ENCODE results near the gene HIVEP3. TPM values are rescaled to one million over a fixed set of nuclear protein-coding genes. Genes with fewer than 3 reads are reported as not detected.
A peak's percentile ranks its signal among the peaks of the same experiment; 100 is the strongest.

The HIVEP3 gene
- total RNA-seq, 2 donors from 2014 or later, result 4.7 to 5.8 TPM

DNA sequence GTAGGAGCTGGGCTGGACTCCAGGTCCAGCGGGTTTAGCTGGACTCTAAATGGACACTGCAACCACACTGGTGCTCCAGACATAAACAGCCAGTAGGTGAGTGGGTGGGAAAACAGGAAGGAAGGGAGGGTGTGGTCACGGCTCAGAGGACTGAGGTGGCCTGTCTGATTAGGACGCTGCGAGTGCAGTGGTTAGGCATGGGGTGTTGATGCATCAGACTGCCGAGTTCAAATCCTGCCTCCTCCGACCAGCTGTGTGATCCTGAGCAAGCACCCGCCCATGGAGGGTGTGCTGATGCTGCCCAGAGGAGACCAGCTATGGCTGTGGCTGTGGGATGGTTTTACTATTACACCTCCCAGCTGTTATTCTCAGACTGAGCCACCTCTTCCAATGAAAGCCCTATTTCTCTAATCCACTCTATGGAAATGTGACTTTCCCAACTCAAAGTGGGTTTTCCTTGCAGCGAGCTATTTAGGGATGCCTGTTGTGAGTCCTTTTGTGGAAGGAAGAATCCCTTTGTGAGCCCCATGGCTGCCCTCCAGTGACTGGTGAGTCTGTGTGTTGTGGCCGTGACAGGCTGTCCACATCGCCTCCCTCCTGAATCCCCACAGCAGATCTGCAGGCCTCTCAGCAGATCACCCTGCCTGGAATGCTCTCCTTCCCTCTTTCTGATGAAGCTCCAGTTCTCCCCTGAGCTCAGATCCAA lies 377.7 kb downstream of the HIVEP3 start:
- Histone ChIP-seq H3K27ac (peak overlapping the region; percentile 29 to 64), H3K9me3 (no peaks in the 10 kb centered on the region), H3K36me3 (no peaks in the 10 kb centered on the region), H3K4me1 (peaks cover 0 to 41% of the 10 kb centered on the region in 2 donors), H3K4me3 (no peak overlapping the region), H3K27me3 (no peaks in the 10 kb centered on the region)
- DNase-seq (ENCODE audit: low spot score), result no peak
- TF ChIP-seq CTCF (IDR thresholded peaks at IDR 0.05), result no peak

DNA sequence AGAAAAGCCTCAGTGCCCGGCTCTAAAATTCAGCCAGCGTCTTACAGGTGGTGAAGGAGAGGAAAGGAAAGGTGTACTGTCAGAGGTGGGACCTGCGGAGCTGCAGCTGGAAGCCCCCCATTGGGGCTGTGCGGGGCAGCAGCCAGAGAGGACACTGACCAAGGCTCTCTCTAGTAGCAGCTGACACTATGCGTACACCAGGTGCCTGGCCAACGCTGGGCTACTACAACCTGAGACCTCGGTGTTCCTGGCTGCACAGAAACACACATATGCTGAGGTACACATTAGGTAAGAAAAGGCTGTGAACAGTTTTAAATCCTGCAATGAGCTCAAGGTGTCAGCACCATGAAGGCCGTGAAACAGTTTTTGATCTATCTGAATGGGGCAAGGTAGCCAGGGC lies 378.7 kb downstream of the HIVEP3 start:
- Histone ChIP-seq H3K27ac (peak overlapping the region in 1 of 2 donors; percentile 64), H3K27me3 (no peaks in the 10 kb centered on the region), H3K9me3 (no peaks in the 10 kb centered on the region), H3K4me3 (no peak overlapping the region), H3K36me3 (no peaks in the 10 kb centered on the region), H3K4me1 (peaks cover 0 to 51% of the 10 kb centered on the region in 2 donors)
- DNase-seq (ENCODE audit: low spot score), result no peak
- TF ChIP-seq CTCF (IDR thresholded peaks at IDR 0.05), result no peak

- Histone ChIP-seq H3K4me1 (peaks cover 0 to 52% of the 10 kb centered on the region in 2 donors), H3K27ac (peak overlapping the region in 1 of 2 donors; percentile 84), H3K27me3 (no peaks in the 10 kb centered on the region), H3K36me3 (no peaks in the 10 kb centered on the region), H3K9me3 (no peaks in the 10 kb centered on the region), H3K4me3 (no peak overlapping the region)
- DNase-seq (ENCODE audit: low spot score), result no peak
- TF ChIP-seq CTCF (IDR thresholded peaks at IDR 0.05), result no peak
Measured at GRCh38 chr1:41539418-41539805, 379.3 kb downstream of the HIVEP3 start.

GRCh38 chr1:41538741-41539417 lies 379.8 kb downstream of the HIVEP3 start:
- H3K9me3 ChIP-seq, result no peaks in the 10 kb centered on the region
- H3K36me3 ChIP-seq, result no peaks in the 10 kb centered on the region
- no peak overlapping the region for H3K4me3 ChIP-seq
- H3K27me3 ChIP-seq, result no peaks in the 10 kb centered on the region
- peaks cover 0 to 54% of the 10 kb centered on the region in 2 donors for H3K4me1 ChIP-seq
- no peak for DNase-seq (ENCODE audit: low spot score)
- peak overlapping the region; percentile 83 to 84 for H3K27ac ChIP-seq
- TF ChIP-seq CTCF (IDR thresholded peaks at IDR 0.05), result no peak

DNA sequence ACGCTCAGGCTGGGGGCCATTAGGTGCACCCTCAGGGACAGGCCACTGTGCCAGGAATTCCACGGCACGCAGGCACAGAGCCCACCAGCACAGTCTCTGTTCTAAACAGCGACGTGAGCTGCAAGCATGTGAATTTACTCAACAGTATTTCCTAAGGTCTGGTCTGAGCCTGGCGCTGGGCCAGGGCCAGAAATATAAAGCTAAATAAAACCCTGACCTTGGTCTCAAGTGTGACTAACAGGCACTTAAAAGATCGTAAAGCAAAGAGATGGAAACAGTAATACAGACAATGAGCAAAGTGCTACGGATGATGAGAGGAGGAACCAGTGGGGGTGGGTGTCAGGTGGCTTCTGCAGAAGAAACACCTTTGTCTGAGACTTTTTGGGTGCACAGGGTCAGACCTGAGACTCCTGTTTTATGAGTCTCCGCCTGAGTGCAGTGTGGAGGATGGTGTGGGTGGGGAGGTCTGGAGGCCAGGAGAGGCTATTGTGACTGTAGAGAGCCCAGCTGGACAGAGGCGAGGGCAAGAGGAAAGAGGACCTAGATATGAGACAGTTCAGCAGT lies 380.9 kb downstream of the HIVEP3 start:
- TF ChIP-seq CTCF (IDR thresholded peaks at IDR 0.05), result no peak
- no peak overlapping the region for H3K4me3 ChIP-seq
- H3K9me3 ChIP-seq, result no peaks in the 10 kb centered on the region
- no peaks in the 10 kb centered on the region for H3K36me3 ChIP-seq
- H3K27ac ChIP-seq, result peak overlapping the region; percentile 83 to 84
- H3K4me1 ChIP-seq, result peaks cover 0 to 64% of the 10 kb centered on the region in 2 donors
- peak; percentile 73 for DNase-seq (ENCODE audit: low spot score)
- H3K27me3 ChIP-seq, result no peaks in the 10 kb centered on the region

All from right atrium auricular region (tissue), 2 donors.